K562 (cell line): ENCODE data around the gene TMEM120A.

Source experiments
- NFRKB ChIP-seq: fragments of 450-650 bp; IDR thresholded peaks from 2 replicates; pipeline ENCODE4 v1.6.1; 2016; ENCODE audit warnings: low read depth
- POLR2AphosphoS2 ChIP-seq: IDR thresholded peaks from 2 replicates; pipeline ENCODE4 v1.6.1; 2012; ENCODE audit warnings: low read length, improper control_type of control experiment
- SMARCA4 ChIP-seq: fragments of 450-650 bp; IDR thresholded peaks from 2 replicates; pipeline ENCODE4 v1.6.1; 2016
- ZNF444 ChIP-seq: fragments of 250-450 bp; sonication (Bioruptor Pico); IDR thresholded peaks from 2 replicates; pipeline ENCODE4 v1.4.0; 2020; ENCODE audit warnings: mild to moderate bottlenecking, moderate library complexity
- TF ChIP-seq, protein P1 (sequence below): sonication (generic); formaldehyde crosslinking; IDR thresholded peaks from 2 replicates; pipeline ENCODE4 v1.8.0; 2022; ENCODE audit warnings: missing genetic modification reagents, mild to moderate bottlenecking, borderline replicate concordance

DNA sequence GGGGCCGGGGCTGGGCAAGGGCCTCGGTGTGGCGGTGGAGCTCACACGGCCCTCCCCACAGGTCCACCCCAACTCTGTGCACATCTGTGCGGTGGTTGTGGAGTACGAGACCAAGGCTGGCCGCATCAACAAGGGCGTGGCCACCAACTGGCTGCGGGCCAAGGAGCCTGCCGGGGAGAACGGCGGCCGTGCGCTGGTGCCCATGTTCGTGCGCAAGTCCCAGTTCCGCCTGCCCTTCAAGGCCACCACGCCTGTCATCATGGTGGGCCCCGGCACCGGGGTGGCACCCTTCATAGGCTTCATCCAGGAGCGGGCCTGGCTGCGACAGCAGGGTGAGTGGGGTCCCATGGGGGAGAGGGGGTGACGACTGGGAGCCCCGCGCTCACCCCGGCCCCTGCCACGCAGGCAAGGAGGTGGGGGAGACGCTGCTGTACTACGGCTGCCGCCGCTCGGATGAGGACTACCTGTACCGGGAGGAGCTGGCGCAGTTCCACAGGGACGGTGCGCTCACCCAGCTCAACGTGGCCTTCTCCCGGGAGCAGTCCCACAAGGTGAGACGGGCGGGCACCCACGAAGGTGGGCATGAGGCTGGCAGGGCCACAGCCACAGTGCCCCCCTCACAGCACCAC is 8.8 kb downstream of the TMEM120A start:
- TF ChIP-seq NFRKB: no peak
- no peak for TF ChIP-seq ZNF444 (CRISPR knock-in tag)
- TF ChIP-seq, protein P1, sequence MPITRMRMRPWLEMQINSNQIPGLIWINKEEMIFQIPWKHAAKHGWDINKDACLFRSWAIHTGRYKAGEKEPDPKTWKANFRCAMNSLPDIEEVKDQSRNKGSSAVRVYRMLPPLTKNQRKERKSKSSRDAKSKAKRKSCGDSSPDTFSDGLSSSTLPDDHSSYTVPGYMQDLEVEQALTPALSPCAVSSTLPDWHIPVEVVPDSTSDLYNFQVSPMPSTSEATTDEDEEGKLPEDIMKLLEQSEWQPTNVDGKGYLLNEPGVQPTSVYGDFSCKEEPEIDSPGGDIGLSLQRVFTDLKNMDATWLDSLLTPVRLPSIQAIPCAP (CRISPR knock-in tag): no peak
- no peak for TF ChIP-seq POLR2AphosphoS2
- TF ChIP-seq SMARCA4: no peak
